ENCODE data around the gene LHPP.

- TF ChIP-seq EZH2 (IDR thresholded peaks at IDR 0.05; ENCODE audit: insufficient read depth, poor library complexity, severe bottlenecking) (no peak), EZH2phosphoT487 (IDR thresholded peaks at IDR 0.05; ENCODE audit: insufficient read depth, low read depth) (no peak)
These were observed 186.0 kb downstream of the LHPP start for GRCh38 chr10:124647421-124648130.

All from GM23248 (cell line).